Liver (tissue), 9 donors: ENCODE data around the gene SLC25A21. TPM values are rescaled to one million over a fixed set of nuclear protein-coding genes. Genes with fewer than 3 reads are reported as not detected.

Source experiments
- DNase-seq: peaks from one replicate; pipeline ENCODE4 v3.0.0-alpha.2; 2017; ENCODE audit warnings: low spot score
- H3K27ac ChIP-seq, 2 donors: one replicate each; pipeline ENCODE4 v1.7.0; 2013; ENCODE audit warnings: inconsistent platforms in 2 of 2, low read length in 2 of 2, control low read depth in 1 of 2, low read depth in 1 of 2, mild to moderate bottlenecking in 1 of 2
- H3K27me3 ChIP-seq, 4 donors: one replicate each; pipeline versions ENCODE4 v1.6.1 to v1.7.0; 2013; ENCODE audit warnings: low read length in 3 of 4, inconsistent platforms in 1 of 4, mild to moderate bottlenecking in 1 of 4, moderate library complexity in 1 of 4; ENCODE audit not compliant: control insufficient read depth in 4 of 4, insufficient read depth in 4 of 4
- H3K36me3 ChIP-seq, 4 donors: one replicate each; pipeline versions ENCODE4 v1.6.1 to v1.7.0; 2013; ENCODE audit warnings: low read length in 3 of 4, mild to moderate bottlenecking in 3 of 4, low read depth in 1 of 4, moderate library complexity in 1 of 4; ENCODE audit not compliant: control insufficient read depth in 4 of 4, insufficient read depth in 3 of 4
- H3K4me1 ChIP-seq, 4 donors: one replicate each; pipeline versions ENCODE4 v1.6.1 to v1.7.0; 2013; ENCODE audit warnings: low read length in 3 of 4, mild to moderate bottlenecking in 3 of 4, moderate library complexity in 1 of 4; ENCODE audit not compliant: control insufficient read depth in 4 of 4, insufficient read depth in 4 of 4
- H3K4me3 ChIP-seq, 3 donors: one replicate each; pipeline versions ENCODE4 v1.6.1 to v1.7.0; 2013; ENCODE audit warnings: low read length in 3 of 3, control low read depth in 1 of 3, low read depth in 1 of 3, mild to moderate bottlenecking in 1 of 3
- H3K9ac ChIP-seq, 2 donors: one replicate each; pipeline ENCODE4 v1.7.0; 2013; ENCODE audit warnings: low read length in 2 of 2, mild to moderate bottlenecking in 2 of 2, moderate library complexity in 2 of 2, control low read depth in 1 of 2, low read depth in 1 of 2
- H3K9me3 ChIP-seq, 4 donors: one replicate each; pipeline versions ENCODE4 v1.6.1 to v1.7.0; 2013; ENCODE audit warnings: low read length in 3 of 4; ENCODE audit not compliant: control insufficient read depth in 4 of 4
- ATF3 ChIP-seq: IDR thresholded peaks from 2 replicates; pipeline ENCODE4 v1.6.1; 2016; ENCODE audit warnings: antibody characterized with exemption
- CTCF ChIP-seq: fragments of 150-350 bp; IDR thresholded peaks from 2 replicates; pipeline ENCODE4 v1.5.1; 2017; ENCODE audit warnings: improper control_type of control experiment, low read depth, low read length; ENCODE audit not compliant: missing input control
- EGR1 ChIP-seq, 2 donors: IDR thresholded peaks; 2 replicates each; pipeline ENCODE4 v1.6.1; 2016 to 2018; ENCODE audit warnings: antibody characterized with exemption in 2 of 2, low read depth in 2 of 2
- FOXA1 ChIP-seq: IDR thresholded peaks from 2 replicates; pipeline ENCODE4 v1.6.1; 2016; ENCODE audit warnings: antibody characterized with exemption
- FOXA2 ChIP-seq: IDR thresholded peaks from 2 replicates; pipeline ENCODE4 v1.6.1; 2016; ENCODE audit warnings: antibody characterized with exemption
- GABPA ChIP-seq, 2 donors: IDR thresholded peaks in 1 of 2; conservative IDR thresholded peaks in 1 of 2; 2 replicates each; pipeline ENCODE4 v1.6.1; 2016; ENCODE audit warnings: antibody characterized with exemption in 2 of 2, mild to moderate bottlenecking in 1 of 2, moderate library complexity in 1 of 2
- HNF4A ChIP-seq, 2 donors: conservative IDR thresholded peaks; 2 replicates each; pipeline ENCODE4 v1.6.1; 2016; ENCODE audit warnings: antibody characterized with exemption in 2 of 2, mild to moderate bottlenecking in 2 of 2
- HNF4G ChIP-seq: IDR thresholded peaks from 2 replicates; pipeline ENCODE4 v1.6.1; 2016; ENCODE audit warnings: antibody characterized with exemption
- JUND ChIP-seq, 2 donors: IDR thresholded peaks; 2 replicates each; pipeline ENCODE4 v1.6.1; 2016; ENCODE audit warnings: antibody characterized with exemption in 2 of 2
- MAX ChIP-seq: IDR thresholded peaks from 2 replicates; pipeline ENCODE4 v1.6.1; 2016; ENCODE audit warnings: antibody characterized with exemption
- NR2F2 ChIP-seq: IDR thresholded peaks from 2 replicates; pipeline ENCODE4 v1.6.1; 2016; ENCODE audit warnings: antibody characterized with exemption
- RAD21 ChIP-seq, 2 donors: IDR thresholded peaks; 2 replicates each; pipeline ENCODE4 v1.6.1; 2016; ENCODE audit warnings: antibody characterized with exemption in 2 of 2, mild to moderate bottlenecking in 2 of 2
- REST ChIP-seq: IDR thresholded peaks from 2 replicates; pipeline ENCODE4 v1.6.1; 2016; ENCODE audit warnings: antibody characterized with exemption, mild to moderate bottlenecking
- RXRA ChIP-seq, 2 donors: IDR thresholded peaks; 2 replicates each; pipeline ENCODE4 v1.6.1; 2017 to 2018; ENCODE audit warnings: antibody characterized with exemption in 2 of 2, mild to moderate bottlenecking in 1 of 2
- SP1 ChIP-seq: IDR thresholded peaks from 2 replicates; pipeline ENCODE4 v1.6.1; 2018; ENCODE audit warnings: antibody characterized with exemption, mild to moderate bottlenecking
- TAF1 ChIP-seq: conservative IDR thresholded peaks from 2 replicates; pipeline ENCODE4 v1.6.1; 2016; ENCODE audit warnings: antibody characterized with exemption, mild to moderate bottlenecking
- YY1 ChIP-seq: IDR thresholded peaks from 2 replicates; pipeline ENCODE4 v1.6.1; 2016; ENCODE audit warnings: antibody characterized with exemption, mild to moderate bottlenecking
- ZBTB33 ChIP-seq: IDR thresholded peaks from 2 replicates; pipeline ENCODE4 v1.6.1; 2016; ENCODE audit warnings: antibody characterized with exemption
- WGBS: extraction: QIAGEN DNeasy Blood & Tissue Kit; methylation state at CpG from one replicate; pipeline ENCODE4 v1.1.7; 2013; 5-methylcytosine and 5-hydroxymethylcytosine counted together
- polyA plus RNA-seq, 2 donors: library from polyadenylated mRNA; stranded (reverse) in 1 of 2; unstranded in 1 of 2; fragments of 200-250 nt in 1 of 2; fragments of >200 nt in 1 of 2; fragmentation: Nextera tagmentation in 1 of 2; extraction: Ambion mirVana in 1 of 2; gene quantifications; one replicate each; pipeline versions ENCODE4 v1.2.1 to v1.2.3, GENCODE V29; 2013 to 2015
- total RNA-seq, 2 donors: library from RNA; depleted of rRNA; stranded (reverse); fragments of >200 nt; gene quantifications; one replicate each; pipeline ENCODE4 v1.2.3, GENCODE V29; 2014
- donor health status: healthy.
- donor health status: healthy.
- donor health status: healthy.
- donor health status: healthy.
- donor health status: healthy.

Gene SLC25A21
- total and polyA plus RNA-seq, 4 donors, result 0.13 to 24.3 (median 0.23) TPM

- 82% methylated on average over 4 of the region's 4 CpGs for WGBS
- Histone ChIP-seq H3K36me3 (no peaks in the 10 kb centered on the region), H3K27ac (no peak overlapping the region), H3K4me1 (peaks cover 0 to 5% (median 0%) of the 10 kb centered on the region in 4 donors), H3K9me3 (no peaks in the 10 kb centered on the region), H3K9ac (no peak overlapping the region), H3K4me3 (no peak overlapping the region), H3K27me3 (no peaks in the 10 kb centered on the region)
- TF ChIP-seq RXRA (IDR thresholded peaks at IDR 0.05), result no peak
- no peak for TF ChIP-seq FOXA1
- TF ChIP-seq SP1, result no peak
- TF ChIP-seq HNF4G, result no peak
- TF ChIP-seq NR2F2, result no peak
- TF ChIP-seq FOXA2, result no peak
- no peak for TF ChIP-seq JUND (IDR thresholded peaks at IDR 0.05)
- TF ChIP-seq ATF3, result no peak
- no peak for TF ChIP-seq EGR1 (IDR thresholded peaks at IDR 0.05; ENCODE audit: low read depth in 2 of 2)
- no peak for TF ChIP-seq REST
- TF ChIP-seq MAX, result no peak
- no peak for TF ChIP-seq RAD21 (IDR thresholded peaks at IDR 0.05)
- no peak for TF ChIP-seq GABPA (IDR thresholded peaks at IDR 0.05 in 1 of 2, conservative IDR thresholded peaks at IDR 0.05 in 1 of 2)
- TF ChIP-seq YY1, result no peak
- no peak for TF ChIP-seq TAF1
- TF ChIP-seq ZBTB33, result no peak
- no peak for TF ChIP-seq CTCF
- TF ChIP-seq HNF4A (conservative IDR thresholded peaks at IDR 0.05), result no peak
- no peak for DNase-seq
Observed at GRCh38 chr14:37179896-37180502, 7.6 kb upstream of the SLC25A21 start.
